ENCODE results near the gene ETF1. TPM values are rescaled to one million over a fixed set of nuclear protein-coding genes. Genes with fewer than 3 reads are reported as not detected.

The ETF1 gene
- total RNA-seq, 6 donors from 2014 or later: 22.0 to 147 (median 92.4) TPM

DNA sequence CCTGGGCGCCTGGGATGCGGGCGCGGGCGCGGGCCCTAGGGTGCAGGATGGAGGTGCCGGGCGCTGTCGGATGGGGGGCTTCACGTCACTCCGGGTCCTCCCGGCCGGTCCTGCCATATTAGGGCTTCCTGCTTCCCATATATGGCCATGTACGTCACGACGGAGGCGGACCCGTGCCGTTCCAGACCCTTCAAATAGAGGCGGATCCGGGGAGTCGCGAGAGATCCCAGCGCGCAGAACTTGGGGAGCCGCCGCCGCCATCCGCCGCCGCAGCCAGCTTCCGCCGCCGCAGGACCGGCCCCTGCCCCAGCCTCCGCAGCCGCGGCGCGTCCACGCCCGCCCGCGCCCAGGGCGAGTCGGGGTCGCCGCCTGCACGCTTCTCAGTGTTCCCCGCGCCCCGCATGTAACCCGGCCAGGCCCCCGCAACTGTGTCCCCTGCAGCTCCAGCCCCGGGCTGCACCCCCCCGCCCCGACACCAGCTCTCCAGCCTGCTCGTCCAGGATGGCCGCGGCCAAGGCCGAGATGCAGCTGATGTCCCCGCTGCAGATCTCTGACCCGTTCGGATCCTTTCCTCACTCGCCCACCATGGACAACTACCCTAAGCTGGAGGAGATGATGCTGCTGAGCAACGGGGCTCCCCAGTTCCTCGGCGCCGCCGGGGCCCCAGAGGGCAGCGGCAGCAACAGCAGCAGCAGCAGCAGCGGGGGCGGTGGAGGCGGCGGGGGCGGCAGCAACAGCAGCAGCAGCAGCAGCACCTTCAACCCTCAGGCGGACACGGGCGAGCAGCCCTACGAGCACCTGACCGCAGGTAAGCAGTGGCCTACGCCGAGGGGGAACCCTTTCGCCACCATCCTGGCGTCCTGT is 77.5 kb downstream of the ETF1 start, which contains the start of gene EGR1:
TSS of gene EGR1 (plus strand) at position 219 of the 864 bp plus-strand sequence. CDS start at position 502, 283 bp downstream.
- TF ChIP-seq, protein P1, sequence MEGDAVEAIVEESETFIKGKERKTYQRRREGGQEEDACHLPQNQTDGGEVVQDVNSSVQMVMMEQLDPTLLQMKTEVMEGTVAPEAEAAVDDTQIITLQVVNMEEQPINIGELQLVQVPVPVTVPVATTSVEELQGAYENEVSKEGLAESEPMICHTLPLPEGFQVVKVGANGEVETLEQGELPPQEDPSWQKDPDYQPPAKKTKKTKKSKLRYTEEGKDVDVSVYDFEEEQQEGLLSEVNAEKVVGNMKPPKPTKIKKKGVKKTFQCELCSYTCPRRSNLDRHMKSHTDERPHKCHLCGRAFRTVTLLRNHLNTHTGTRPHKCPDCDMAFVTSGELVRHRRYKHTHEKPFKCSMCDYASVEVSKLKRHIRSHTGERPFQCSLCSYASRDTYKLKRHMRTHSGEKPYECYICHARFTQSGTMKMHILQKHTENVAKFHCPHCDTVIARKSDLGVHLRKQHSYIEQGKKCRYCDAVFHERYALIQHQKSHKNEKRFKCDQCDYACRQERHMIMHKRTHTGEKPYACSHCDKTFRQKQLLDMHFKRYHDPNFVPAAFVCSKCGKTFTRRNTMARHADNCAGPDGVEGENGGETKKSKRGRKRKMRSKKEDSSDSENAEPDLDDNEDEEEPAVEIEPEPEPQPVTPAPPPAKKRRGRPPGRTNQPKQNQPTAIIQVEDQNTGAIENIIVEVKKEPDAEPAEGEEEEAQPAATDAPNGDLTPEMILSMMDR (IDR thresholded peaks at IDR 0.05): peak in 4 of 6 experiments; percentile 19 to 67 (median 35)
- TF ChIP-seq POLR2A (IDR thresholded peaks at IDR 0.05) (peak; percentile 54 to 98 (median 96)), EP300 (IDR thresholded peaks at IDR 0.05) (peak in 1 of 4 donors; percentile 3), POLR2AphosphoS5 (IDR thresholded peaks at IDR 0.05) (peak; percentile 54 to 94)
- Histone ChIP-seq H3K27ac (peak within 1 kb of the TSS; percentile 96 to 99 (median 96)), H3K4me1 (peaks cover 26 to 40% (median 34%) of the 10 kb centered on the region in 4 donors), H3K9me3 (no peaks in the 10 kb centered on the region), H3K36me3 (peaks cover 0 to 17% (median 8%) of the 10 kb centered on the region in 4 donors), H3K4me3 (peak within 1 kb of the TSS; percentile 77 to 81 (median 78)), H3K27me3 (no peaks in the 10 kb centered on the region)
- WGBS, 2 donors: 0 to 1% methylated on average over 14 to 30 of the region's 85 CpGs
- DNase-seq: peak; percentile 95 to 97
- peak; percentile 66 to 79 for ATAC-seq (ENCODE audit: low FRiP score in 2 of 2)

DNA sequence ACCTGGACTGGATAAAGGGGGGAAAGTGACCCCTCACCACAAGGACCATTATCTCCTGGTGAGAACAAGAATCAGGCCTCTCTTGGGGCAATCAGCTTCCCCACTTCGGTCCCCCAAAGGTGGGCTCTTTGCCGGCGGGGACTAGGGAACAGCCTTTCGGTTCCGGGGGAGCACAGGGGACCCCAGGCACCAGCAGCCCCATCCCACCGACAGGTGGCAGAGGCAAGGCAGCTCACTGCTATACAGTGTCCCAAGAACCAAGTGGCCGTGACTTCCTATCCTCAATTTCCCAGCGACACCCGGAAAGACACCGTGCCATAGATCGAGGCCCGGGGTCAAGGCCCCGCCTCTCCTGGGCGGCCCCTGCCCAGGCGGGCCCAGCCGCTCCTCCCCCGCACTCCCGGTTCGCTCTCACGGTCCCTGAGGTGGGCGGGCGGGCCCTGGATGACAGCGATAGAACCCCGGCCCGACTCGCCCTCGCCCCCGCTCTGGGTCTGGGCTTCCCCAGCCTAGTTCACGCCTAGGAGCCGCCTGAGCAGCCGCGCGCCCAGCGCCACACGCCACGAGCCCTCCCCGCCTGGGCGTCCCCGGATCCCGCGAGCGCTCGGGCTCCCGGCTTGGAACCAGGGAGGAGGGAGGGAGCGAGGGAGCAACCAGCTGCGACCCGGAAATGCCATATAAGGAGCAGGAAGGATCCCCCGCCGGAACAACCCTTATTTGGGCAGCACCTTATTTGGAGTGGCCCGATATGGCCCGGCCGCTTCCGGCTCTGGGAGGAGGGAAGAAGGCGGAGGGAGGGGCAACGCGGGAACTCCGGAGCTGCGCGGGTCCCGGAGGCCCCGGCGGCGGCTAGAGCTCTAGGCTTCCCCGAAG is 78.4 kb downstream of the ETF1 start:
- Histone ChIP-seq H3K9me3 (no peaks in the 10 kb centered on the region), H3K27ac (peak overlapping the region; percentile 96 to 99 (median 96)), H3K36me3 (peaks cover 0 to 17% (median 8%) of the 10 kb centered on the region in 4 donors), H3K4me1 (peaks cover 26 to 40% (median 34%) of the 10 kb centered on the region in 4 donors), H3K27me3 (no peaks in the 10 kb centered on the region), H3K4me3 (peak overlapping the region; percentile 77 to 81 (median 78))
- no peak for TF ChIP-seq EP300 (IDR thresholded peaks at IDR 0.05)
- peak; percentile 62 to 74 for TF ChIP-seq POLR2AphosphoS5 (IDR thresholded peaks at IDR 0.05)
- TF ChIP-seq, protein P1 (IDR thresholded peaks at IDR 0.05): peak in 5 of 6 experiments; percentile 43 to 68 (median 61)
- peak in 2 of 4 donors; percentile 3 to 49 for TF ChIP-seq POLR2A (IDR thresholded peaks at IDR 0.05)
- 0% methylated on average over 1 to 30 of the region's 64 CpGs for whole genome bisulfite sequencing, 2 donors
- ATAC-seq (ENCODE audit: low FRiP score in 2 of 2) (peak; percentile 81 to 92), DNase-seq (peak; percentile 95 to 97)

DNA sequence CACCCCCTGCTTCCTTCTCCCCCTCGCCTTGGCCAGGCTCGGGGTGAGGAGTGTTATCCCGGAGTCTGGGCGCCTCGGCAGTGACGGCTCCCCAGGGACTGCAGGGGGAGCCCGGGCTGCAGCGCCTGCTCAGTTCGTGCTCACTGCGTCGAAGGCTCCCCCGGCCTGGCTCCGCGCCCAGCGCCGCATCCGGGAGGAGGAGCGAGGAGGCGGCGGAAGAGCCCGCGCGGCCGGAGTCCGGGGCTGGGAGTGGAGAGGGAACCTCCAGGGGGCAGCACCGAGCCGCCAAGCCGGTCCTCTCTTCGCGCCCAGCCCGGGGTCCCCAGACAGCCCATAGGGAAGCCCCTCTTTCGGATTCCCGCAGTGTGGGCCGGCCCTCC is 79.0 kb downstream of the ETF1 start:
- peak; percentile 95 to 100 for DNase-seq
- H3K9me3 ChIP-seq: no peaks in the 10 kb centered on the region
- peak overlapping the region; percentile 96 to 99 (median 96) for H3K27ac ChIP-seq
- WGBS, 2 donors: 0% methylated on average over 26 of the region's 34 CpGs; no CpG with 5 or more reads in 1 of the 2 donors
- peak; percentile 76 to 93 for ATAC-seq (ENCODE audit: low FRiP score in 2 of 2)
- no peaks in the 10 kb centered on the region for H3K27me3 ChIP-seq
- peak overlapping the region; percentile 77 to 81 (median 78) for H3K4me3 ChIP-seq
- H3K36me3 ChIP-seq: peaks cover 0 to 17% (median 8%) of the 10 kb centered on the region in 4 donors
- TF ChIP-seq POLR2A (IDR thresholded peaks at IDR 0.05) (peak in 1 of 4 donors; percentile 86), EP300 (IDR thresholded peaks at IDR 0.05) (no peak), POLR2AphosphoS5 (IDR thresholded peaks at IDR 0.05) (peak; percentile 88 to 91)
- TF ChIP-seq, protein P1 (IDR thresholded peaks at IDR 0.05): peak; percentile 95 to 98 (median 96)
- peaks cover 26 to 40% (median 34%) of the 10 kb centered on the region in 4 donors for H3K4me1 ChIP-seq

DNA sequence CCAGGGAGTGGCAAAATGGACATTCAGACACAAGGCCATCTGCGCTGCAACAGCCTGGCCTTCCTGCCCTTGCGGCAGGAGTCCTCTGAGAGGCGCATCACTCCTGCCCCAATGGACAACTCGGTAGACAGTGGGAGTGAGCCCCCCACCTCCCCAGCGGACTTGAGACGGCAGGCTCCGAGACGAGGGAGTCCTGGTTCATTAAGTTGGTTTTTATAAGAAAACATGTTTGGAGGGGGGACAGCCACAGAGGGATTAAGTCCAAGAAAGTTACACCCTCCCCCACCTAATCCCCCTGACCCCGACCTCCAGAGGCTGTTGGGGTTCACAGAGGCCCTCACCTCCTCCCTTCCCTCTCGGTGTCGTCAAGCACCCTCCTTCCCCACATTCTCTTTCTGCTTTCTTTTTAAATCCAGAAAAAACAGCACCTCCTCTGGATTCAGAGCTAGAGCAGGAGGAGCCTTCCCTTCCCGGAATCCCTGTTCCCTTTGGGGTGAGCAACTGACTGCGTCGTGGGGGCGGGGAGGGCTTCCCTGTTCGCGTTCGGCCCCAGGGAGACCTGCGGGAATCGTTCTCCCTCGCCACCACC is 79.5 kb downstream of the ETF1 start:
- no peaks in the 10 kb centered on the region for H3K27me3 ChIP-seq
- peaks cover 30 to 44% (median 34%) of the 10 kb centered on the region in 4 donors for H3K4me1 ChIP-seq
- H3K36me3 ChIP-seq: peaks cover 0 to 17% (median 8%) of the 10 kb centered on the region in 4 donors
- TF ChIP-seq POLR2A (IDR thresholded peaks at IDR 0.05) (no peak), EP300 (IDR thresholded peaks at IDR 0.05) (no peak)
- TF ChIP-seq, protein P1 (IDR thresholded peaks at IDR 0.05): peak in 1 of 6 experiments; percentile 13
- peak overlapping the region; percentile 50 to 81 (median 77) for H3K4me3 ChIP-seq
- WGBS, 2 donors: 23 to 27% methylated on average over 21 of the region's 21 CpGs
- ATAC-seq (ENCODE audit: low FRiP score in 2 of 2) (no peak), DNase-seq (peak in 1 of 2 donors; percentile 40)
- H3K9me3 ChIP-seq: no peaks in the 10 kb centered on the region
- peak overlapping the region; percentile 96 to 99 (median 96) for H3K27ac ChIP-seq
